ENCODE results near the gene C1QB. TPM values are rescaled to one million over a fixed set of nuclear protein-coding genes. Genes with fewer than 3 reads are reported as not detected.

Gene C1QB
- total RNA-seq, 2 donors from 2014 or later = not detected

DNA sequence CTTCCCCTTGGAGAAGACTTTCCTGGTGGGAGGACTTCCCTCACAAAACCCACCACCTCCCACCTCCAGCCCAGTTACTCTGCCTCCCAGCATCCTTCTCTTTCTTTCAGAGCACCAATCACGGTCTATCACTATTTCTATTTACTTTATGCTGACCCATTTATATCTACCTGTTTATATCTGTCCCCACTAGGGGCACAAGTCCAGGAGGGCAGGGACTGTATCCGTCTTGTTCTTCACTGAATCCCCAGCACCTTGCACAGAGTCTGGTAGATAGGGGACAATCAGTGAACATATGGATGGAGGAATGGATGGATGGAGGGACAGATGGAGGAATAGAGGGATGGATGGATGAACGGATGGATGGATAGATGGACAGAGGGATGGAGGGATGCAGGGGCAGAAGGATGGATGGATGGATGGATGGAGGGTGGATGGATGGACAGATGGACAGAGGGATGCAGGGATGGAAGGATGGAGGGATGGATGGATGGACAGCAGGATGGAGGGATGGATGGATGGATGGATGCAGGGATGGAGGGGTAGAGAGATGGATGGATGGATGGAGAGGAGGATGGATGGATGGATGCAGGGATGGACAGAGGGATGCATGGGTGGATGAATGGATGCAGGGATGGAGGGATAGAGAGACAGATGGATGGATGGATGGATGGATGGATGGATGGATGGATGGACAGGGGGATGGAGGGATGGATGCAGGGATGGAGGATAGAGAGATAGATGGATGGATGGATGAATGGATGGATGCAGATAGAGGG, 5.5 kb downstream of the C1QB start:
- WGBS, 2 experiments (ENCODE audit: insufficient coverage in 1 of 2, insufficient read length in 1 of 2) = 80 to 84% methylated on average over 3 of the region's 3 CpGs
- no peaks in the 10 kb centered on the region for H3K9me3 ChIP-seq (ENCODE audit: control insufficient read depth, low read length)
- no peak overlapping the region for H3K27ac ChIP-seq (ENCODE audit: low read depth, low read length)
- H3K4me1 Mint-ChIP-seq = peaks cover 5% of the 10 kb centered on the region
- no peaks in the 10 kb centered on the region for H3K9me3 Mint-ChIP-seq
- H3K4me3 ChIP-seq (ENCODE audit: low read length) = no peak overlapping the region
- TF ChIP-seq, protein P1, sequence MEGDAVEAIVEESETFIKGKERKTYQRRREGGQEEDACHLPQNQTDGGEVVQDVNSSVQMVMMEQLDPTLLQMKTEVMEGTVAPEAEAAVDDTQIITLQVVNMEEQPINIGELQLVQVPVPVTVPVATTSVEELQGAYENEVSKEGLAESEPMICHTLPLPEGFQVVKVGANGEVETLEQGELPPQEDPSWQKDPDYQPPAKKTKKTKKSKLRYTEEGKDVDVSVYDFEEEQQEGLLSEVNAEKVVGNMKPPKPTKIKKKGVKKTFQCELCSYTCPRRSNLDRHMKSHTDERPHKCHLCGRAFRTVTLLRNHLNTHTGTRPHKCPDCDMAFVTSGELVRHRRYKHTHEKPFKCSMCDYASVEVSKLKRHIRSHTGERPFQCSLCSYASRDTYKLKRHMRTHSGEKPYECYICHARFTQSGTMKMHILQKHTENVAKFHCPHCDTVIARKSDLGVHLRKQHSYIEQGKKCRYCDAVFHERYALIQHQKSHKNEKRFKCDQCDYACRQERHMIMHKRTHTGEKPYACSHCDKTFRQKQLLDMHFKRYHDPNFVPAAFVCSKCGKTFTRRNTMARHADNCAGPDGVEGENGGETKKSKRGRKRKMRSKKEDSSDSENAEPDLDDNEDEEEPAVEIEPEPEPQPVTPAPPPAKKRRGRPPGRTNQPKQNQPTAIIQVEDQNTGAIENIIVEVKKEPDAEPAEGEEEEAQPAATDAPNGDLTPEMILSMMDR (conservative IDR thresholded peaks at IDR 0.05) = peak; percentile 44
- DNase-seq = no peak
- no peaks in the 10 kb centered on the region for H3K36me3 ChIP-seq (ENCODE audit: control insufficient read depth, insufficient read depth, low read length)
- H3K4me1 ChIP-seq (ENCODE audit: control insufficient read depth, insufficient read depth, low read length) = no peaks in the 10 kb centered on the region
- no peaks in the 10 kb centered on the region for H3K36me3 Mint-ChIP-seq (ENCODE audit: low read depth)
- peaks cover 11% of the 10 kb centered on the region for H3K27me3 Mint-ChIP-seq (ENCODE audit: insufficient read depth)
- H3K27me3 ChIP-seq (ENCODE audit: control insufficient read depth, insufficient read depth, low read length, poor library complexity, severe bottlenecking) = peaks cover 16% of the 10 kb centered on the region
- no peak overlapping the region for H3K27ac Mint-ChIP-seq
- H3K9ac ChIP-seq (ENCODE audit: extremely low read depth, low read length, poor library complexity, severe bottlenecking) = no peak overlapping the region
- H3K4me3 Mint-ChIP-seq = no peak overlapping the region

DNA sequence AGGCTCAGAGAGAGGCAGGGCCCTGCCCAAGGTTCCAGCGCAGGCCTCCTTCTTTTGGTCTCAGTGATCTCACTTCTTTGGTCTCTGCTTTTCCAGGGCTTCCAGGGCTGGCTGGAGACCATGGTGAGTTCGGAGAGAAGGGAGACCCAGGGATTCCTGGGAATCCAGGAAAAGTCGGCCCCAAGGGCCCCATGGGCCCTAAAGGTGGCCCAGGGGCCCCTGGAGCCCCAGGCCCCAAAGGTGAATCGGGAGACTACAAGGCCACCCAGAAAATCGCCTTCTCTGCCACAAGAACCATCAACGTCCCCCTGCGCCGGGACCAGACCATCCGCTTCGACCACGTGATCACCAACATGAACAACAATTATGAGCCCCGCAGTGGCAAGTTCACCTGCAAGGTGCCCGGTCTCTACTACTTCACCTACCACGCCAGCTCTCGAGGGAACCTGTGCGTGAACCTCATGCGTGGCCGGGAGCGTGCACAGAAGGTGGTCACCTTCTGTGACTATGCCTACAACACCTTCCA, 7.7 kb downstream of the C1QB start:
- no peak overlapping the region for H3K27ac Mint-ChIP-seq
- no peaks in the 10 kb centered on the region for H3K36me3 ChIP-seq (ENCODE audit: control insufficient read depth, insufficient read depth, low read length)
- no peaks in the 10 kb centered on the region for H3K9me3 ChIP-seq (ENCODE audit: control insufficient read depth, low read length)
- WGBS, 2 experiments (ENCODE audit: insufficient coverage in 1 of 2, insufficient read length in 1 of 2) = 92% methylated on average over 15 to 19 of the region's 19 CpGs
- TF ChIP-seq, protein P1 (conservative IDR thresholded peaks at IDR 0.05) = no peak
- H3K9me3 Mint-ChIP-seq = no peaks in the 10 kb centered on the region
- H3K4me3 ChIP-seq (ENCODE audit: low read length) = no peak overlapping the region
- no peak for DNase-seq
- H3K27me3 Mint-ChIP-seq (ENCODE audit: insufficient read depth) = peaks cover 9% of the 10 kb centered on the region
- H3K27me3 ChIP-seq (ENCODE audit: control insufficient read depth, insufficient read depth, low read length, poor library complexity, severe bottlenecking) = peaks cover 13% of the 10 kb centered on the region
- H3K4me1 Mint-ChIP-seq = peaks cover 5% of the 10 kb centered on the region
- H3K27ac ChIP-seq (ENCODE audit: low read depth, low read length) = no peak overlapping the region
- no peaks in the 10 kb centered on the region for H3K4me1 ChIP-seq (ENCODE audit: control insufficient read depth, insufficient read depth, low read length)
- no peaks in the 10 kb centered on the region for H3K36me3 Mint-ChIP-seq (ENCODE audit: low read depth)
- H3K9ac ChIP-seq (ENCODE audit: extremely low read depth, low read length, poor library complexity, severe bottlenecking) = no peak overlapping the region
- no peak overlapping the region for H3K4me3 Mint-ChIP-seq

DNA sequence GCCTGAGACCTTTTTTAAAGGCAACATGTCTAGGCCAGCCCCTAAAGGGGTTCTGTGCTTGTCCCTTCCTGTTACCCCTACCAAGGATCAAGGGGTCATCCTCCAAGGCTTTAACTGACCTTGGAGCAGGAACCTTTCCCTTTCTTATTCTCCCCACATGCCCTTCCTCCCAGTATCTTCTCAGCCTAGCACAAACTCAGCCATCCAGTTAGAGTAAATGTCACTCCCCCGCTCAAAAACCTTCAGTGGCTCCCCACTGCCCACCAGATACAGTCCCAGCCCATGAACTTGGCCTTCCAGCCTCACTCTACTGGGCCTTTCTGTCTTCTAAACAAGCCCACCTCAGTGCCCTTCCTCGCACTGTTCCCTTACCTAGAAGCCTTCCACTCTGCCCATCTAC, 8.8 kb downstream of the C1QB start:
- Mint-ChIP-seq H3K36me3 (ENCODE audit: low read depth) (no peaks in the 10 kb centered on the region), H3K9me3 (no peaks in the 10 kb centered on the region), H3K27me3 (ENCODE audit: insufficient read depth) (peaks cover 4% of the 10 kb centered on the region), H3K27ac (no peak overlapping the region), H3K4me1 (peaks cover 5% of the 10 kb centered on the region), H3K4me3 (no peak overlapping the region)
- Histone ChIP-seq H3K9me3 (ENCODE audit: control insufficient read depth, low read length) (no peaks in the 10 kb centered on the region), H3K27me3 (ENCODE audit: control insufficient read depth, insufficient read depth, low read length, poor library complexity, severe bottlenecking) (peaks cover 2% of the 10 kb centered on the region), H3K27ac (ENCODE audit: low read depth, low read length) (no peak overlapping the region), H3K9ac (ENCODE audit: extremely low read depth, low read length, poor library complexity, severe bottlenecking) (no peak overlapping the region), H3K4me1 (ENCODE audit: control insufficient read depth, insufficient read depth, low read length) (no peaks in the 10 kb centered on the region), H3K4me3 (ENCODE audit: low read length) (no peak overlapping the region), H3K36me3 (ENCODE audit: control insufficient read depth, insufficient read depth, low read length) (no peaks in the 10 kb centered on the region)
- 96 to 100% methylated on average over 2 of the region's 2 CpGs for WGBS, 2 experiments (ENCODE audit: insufficient coverage in 1 of 2, insufficient read length in 1 of 2)
- TF ChIP-seq, protein P1 (conservative IDR thresholded peaks at IDR 0.05) = no peak
- DNase-seq = no peak
